H1 (cell line): Measurements from ENCODE around the gene LTA4H. TPM values are rescaled to one million over a fixed set of nuclear protein-coding genes. Genes with fewer than 3 reads are reported as not detected.

Source experiments
- CHD7 ChIP-seq: fragments of 300-600 bp; sonication (generic); IDR thresholded peaks from 2 replicates; pipeline ENCODE4 v1.7.1; 2012; ENCODE audit warnings: low read length, moderate library complexity, mild to moderate bottlenecking, inconsistent platforms; ENCODE audit not compliant: insufficient replicate concordance
- JUND ChIP-seq: IDR thresholded peaks from 2 replicates; pipeline ENCODE4 v1.6.1; 2011; ENCODE audit warnings: mild to moderate bottlenecking, improper control_type of control experiment, low read length
- KDM1A ChIP-seq: fragments of 200-600, 300-600 bp; sonication (generic); IDR thresholded peaks from 2 replicates; pipeline ENCODE4 v1.7.1; 2016; ENCODE audit warnings: mild to moderate bottlenecking, low read length, borderline replicate concordance
- MAFK ChIP-seq: IDR thresholded peaks from 2 replicates; pipeline ENCODE4 v1.6.1; 2012; ENCODE audit warnings: low read depth, mild to moderate bottlenecking, improper control_type of control experiment, low read length
- RNF2 ChIP-seq: fragments of 200-900, 300-1000 bp; sonication (generic); IDR thresholded peaks from 2 replicates; pipeline ENCODE4 v1.7.1; 2016; ENCODE audit warnings: borderline replicate concordance, low read depth, mild to moderate bottlenecking, antibody characterized with exemption, low read length; ENCODE audit not compliant: poor library complexity, severe bottlenecking; ENCODE audit errors: missing control alignments
- TAF1 ChIP-seq: IDR thresholded peaks from 2 replicates; pipeline ENCODE4 v1.6.1; 2011; ENCODE audit warnings: mild to moderate bottlenecking, low read depth, low read length
- polyA plus RNA-seq, 7 experiments: library from polyadenylated mRNA; depleted of rRNA in 3 of 7; stranded (reverse) in 5 of 7; unstranded in 2 of 7; fragments of >200 nt in 5 of 7; fragments of 200-250 nt in 2 of 7; gene quantifications; 1 replicate in 5 of 7; 2 replicates in 1 of 7; 4 replicates in 1 of 7; pipeline versions ENCODE4 v1.2.1 to v1.2.3, GENCODE V29; 2011 to 2013; ENCODE audit warnings: missing spikeins in 2 of 7, mixed read lengths in 2 of 7
- total RNA-seq: library from RNA; stranded (reverse); fragmentation: NEBNext Ultra II Directional; extraction: Animal tissue kit (Norgen Biotek cat#: 25700); gene quantifications from 2 replicates; pipeline ENCODE4 v1.2.1, GENCODE V29; 2021

Gene LTA4H
- total and polyA plus RNA-seq, 2 of the 8 experiments (the other 6 are each of a cell fraction or from before 2014, with no cell fraction given): 106 to 167 TPM

- TF ChIP-seq CHD7 (no peak), MAFK (peak; percentile 51; the same call in 1 of the 2 replicates), RNF2 (no peak), KDM1A (no peak), JUND (no peak), TAF1 (peak; percentile 92)
These were observed at the start of gene LTA4H (continued) for GRCh38 chr12:96035283-96036236.
